HG02588 (cell line): ENCODE data around the gene CAND2.

Experiments used
- ATAC-seq: cut with Tn5 transposase; IDR thresholded peaks from one replicate; pipeline ENCODE4 v1.9.1; 2021; ENCODE audit warnings: mild to moderate bottlenecking, moderate library complexity; ENCODE audit not compliant: unreplicated experiment

CAND2 gene

GRCh38 chr3:12799525-12800440 is 3.3 kb downstream of the CAND2 start:
- ATAC-seq = no peak

GRCh38 chr3:12803371-12803770 is 6.9 kb downstream of the CAND2 start:
- no peak for ATAC-seq

- ATAC-seq = no peak
Observed at GRCh38 chr3:12807066-12807465, 10.6 kb downstream of the CAND2 start.

- no peak for ATAC-seq
Observed at GRCh38 chr3:12807601-12808359, 11.3 kb downstream of the CAND2 start.

DNA sequence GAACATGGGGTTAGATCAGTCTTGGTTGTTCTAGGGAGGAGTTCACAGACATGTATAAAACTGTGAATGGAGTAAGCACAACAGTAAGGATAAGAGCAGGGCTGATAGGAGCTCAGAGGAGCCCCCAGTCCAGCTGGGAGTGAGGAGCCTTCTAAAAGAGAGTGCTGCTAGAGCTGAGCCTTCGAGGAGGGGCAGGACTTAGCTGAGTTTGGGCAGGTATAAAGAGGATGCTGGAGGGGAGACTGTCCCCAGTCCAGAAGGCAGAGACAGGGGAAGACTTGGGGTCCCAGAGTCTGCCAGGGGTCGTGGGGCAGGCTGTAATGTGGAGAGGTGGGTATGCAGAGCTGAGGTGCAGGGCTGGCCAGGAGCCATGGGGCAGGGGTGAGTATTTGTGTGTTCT is 12.1 kb downstream of the CAND2 start:
- no peak for ATAC-seq

- no peak for ATAC-seq
Observed at GRCh38 chr3:12809001-12809400, 12.5 kb downstream of the CAND2 start.

GRCh38 chr3:12809435-12809834 is 13.0 kb downstream of the CAND2 start:
- ATAC-seq = no peak

DNA sequence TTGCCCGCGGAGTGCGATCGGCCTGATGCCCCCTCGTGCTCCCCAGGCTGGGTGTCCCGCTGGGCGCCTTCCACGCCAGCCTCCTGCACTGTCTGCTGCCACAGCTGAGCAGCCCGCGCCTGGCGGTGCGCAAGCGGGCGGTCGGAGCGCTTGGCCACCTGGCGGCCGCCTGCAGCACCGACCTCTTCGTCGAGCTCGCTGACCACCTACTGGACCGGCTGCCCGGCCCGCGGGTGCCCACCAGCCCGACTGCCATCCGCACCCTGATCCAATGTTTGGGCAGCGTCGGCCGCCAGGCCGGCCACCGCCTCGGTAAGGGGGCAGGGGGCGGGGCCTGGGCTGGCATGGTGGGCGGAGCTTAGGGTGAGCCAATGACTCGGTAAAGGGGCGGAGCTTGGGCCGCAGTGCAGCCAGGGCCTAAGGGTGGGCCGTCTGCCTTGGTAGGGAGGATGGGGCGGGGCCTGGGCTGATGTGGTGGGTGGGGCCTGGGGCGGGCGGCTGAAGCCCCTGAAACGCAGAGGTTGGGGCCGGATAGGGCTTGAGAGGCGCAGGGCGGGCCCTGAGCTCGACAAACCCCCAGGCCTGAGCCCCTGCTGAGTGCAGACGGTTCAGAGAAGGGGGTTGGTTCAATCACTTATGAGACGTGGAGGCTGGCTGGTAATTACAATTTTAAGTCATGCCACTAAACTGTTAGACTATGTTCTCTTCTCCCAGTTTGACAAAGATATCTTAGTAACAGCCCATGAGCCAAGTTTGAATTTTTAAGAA is 13.7 kb downstream of the CAND2 start:
- ATAC-seq = peak; percentile 98

- ATAC-seq = no peak
Observed at GRCh38 chr3:12810961-12811360, 14.5 kb downstream of the CAND2 start.

DNA sequence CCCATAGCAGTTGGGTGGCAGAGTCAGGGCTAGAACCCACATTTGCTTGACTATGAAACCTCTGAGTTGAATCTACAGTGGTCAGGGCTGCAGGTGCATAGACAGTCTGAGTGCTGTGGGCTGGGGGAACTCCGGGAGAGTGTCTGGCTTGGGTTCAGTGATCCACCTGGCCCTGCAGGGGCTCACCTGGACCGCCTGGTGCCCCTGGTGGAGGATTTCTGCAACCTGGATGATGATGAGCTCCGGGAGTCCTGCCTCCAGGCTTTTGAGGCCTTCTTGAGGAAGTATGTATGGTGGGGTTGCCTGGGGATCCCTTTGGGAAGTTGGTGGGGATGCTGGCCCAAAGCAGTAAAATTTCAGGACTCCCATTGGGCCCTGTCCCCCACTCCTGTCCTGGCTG is 16.3 kb downstream of the CAND2 start:
- no peak for ATAC-seq

- ATAC-seq = no peak
Observed at GRCh38 chr3:12813967-12814366, 17.5 kb downstream of the CAND2 start.

GRCh38 chr3:12815078-12815477 is 18.6 kb downstream of the CAND2 start:
- ATAC-seq = no peak

- ATAC-seq = no peak
Observed at GRCh38 chr3:12815719-12816118, 19.2 kb downstream of the CAND2 start.

DNA sequence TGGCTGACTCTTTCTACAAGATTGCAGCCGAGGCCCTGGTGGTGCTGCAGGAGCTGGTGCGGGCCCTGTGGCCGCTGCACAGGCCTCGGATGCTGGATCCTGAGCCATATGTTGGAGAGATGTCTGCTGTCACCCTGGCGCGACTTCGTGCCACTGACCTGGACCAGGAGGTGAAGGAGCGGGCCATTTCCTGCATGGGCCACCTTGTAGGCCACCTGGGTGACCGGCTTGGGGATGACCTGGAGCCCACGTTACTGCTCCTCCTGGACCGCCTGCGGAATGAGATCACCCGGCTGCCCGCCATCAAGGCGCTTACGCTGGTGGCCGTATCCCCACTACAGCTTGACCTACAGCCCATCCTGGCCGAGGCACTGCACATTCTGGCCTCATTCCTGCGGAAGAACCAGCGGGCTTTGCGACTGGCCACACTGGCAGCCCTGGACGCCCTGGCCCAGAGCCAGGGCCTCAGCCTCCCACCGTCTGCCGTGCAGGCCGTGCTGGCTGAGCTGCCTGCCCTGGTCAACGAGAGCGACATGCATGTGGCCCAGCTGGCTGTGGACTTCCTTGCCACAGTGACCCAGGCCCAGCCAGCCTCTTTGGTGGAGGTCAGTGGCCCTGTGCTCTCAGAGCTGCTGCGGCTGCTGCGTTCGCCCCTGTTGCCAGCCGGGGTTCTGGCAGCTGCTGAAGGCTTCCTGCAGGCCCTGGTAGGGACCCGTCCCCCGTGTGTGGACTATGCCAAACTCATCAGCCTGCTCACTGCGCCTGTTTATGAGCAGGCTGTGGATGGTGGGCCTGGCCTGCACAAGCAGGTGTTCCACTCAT is 20.3 kb downstream of the CAND2 start:
- ATAC-seq = no peak

DNA sequence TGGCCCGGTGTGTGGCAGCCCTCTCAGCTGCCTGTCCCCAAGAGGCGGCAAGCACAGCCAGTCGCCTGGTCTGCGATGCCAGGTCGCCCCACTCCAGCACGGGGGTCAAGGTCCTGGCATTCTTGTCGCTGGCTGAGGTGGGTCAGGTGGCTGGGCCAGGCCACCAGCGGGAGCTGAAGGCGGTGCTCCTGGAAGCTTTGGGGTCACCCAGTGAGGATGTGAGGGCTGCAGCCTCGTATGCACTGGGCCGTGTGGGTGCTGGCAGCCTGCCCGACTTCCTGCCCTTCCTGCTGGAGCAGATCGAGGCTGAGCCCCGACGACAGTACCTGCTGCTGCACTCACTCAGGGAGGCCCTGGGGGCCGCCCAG is 20.8 kb downstream of the CAND2 start:
- no peak for ATAC-seq

DNA sequence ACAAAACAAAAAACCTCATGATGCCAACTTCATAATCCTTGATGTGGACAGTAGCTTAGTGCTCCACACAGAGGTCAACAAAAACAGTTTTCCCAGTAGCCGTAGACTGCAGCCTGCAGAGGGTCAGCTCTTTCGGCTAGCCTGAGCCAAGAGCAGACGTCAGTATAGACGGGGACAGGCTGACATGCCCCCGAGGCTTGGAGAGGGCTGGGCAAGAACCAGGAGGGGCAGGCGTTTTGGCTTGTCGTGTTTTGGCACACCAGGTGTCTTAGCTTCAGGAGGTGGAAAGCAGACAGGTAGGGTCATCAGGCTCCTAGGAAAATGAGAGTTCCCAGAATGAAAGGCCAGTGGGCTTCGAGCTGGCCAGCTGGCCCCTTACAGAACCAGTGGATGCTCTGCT is 21.8 kb downstream of the CAND2 start:
- no peak for ATAC-seq

DNA sequence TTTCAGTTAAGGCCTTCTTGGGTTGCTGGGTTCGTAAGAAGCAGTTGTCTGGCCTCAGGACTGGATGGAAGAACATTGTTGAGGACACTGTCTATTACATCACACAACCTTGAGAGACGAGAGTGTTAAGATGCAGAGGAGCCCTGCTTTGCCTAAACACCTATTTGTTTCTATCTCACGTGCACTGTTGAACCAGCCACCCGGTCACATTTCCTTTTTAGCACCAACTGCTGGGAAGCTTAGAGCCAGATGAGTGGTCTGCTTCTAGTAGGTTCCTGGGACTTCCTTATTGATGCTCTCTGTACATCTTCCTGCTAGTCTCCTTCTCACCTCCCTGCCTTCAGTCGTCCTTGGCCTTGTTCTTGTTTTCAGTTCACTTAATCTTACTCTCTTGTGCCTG is 22.3 kb downstream of the CAND2 start:
- no peak for ATAC-seq

DNA sequence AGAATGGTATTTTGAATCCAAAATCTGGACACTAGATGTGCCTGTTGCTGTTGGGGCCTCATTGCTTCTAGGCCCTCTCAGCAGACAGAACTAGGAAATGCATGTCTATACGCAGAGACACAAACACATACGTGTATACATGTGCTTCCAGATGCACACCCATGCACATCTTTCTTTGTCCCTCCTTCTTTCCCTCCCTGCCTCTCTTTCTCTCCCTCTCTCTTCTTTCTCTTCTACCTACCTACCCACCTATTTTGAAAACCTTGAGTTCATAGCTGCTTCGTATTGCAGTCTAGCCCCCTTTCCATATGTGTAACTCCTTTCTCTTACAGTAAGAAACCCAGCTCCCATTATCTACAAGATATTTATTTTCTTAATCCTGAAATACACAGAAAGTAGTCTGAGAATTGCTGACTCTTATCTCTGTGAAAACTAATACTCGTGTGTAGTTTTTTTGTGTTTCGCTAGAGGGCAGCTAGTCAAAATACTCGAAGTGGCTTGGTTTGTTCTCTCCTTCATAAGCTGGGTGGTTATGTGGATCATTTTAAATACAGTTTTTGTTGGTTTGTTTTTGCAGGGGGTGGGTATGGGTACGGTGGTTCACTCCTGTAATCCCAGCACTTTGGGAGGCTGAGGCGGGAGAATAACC is 26.4 kb downstream of the CAND2 start:
- ATAC-seq = no peak

DNA sequence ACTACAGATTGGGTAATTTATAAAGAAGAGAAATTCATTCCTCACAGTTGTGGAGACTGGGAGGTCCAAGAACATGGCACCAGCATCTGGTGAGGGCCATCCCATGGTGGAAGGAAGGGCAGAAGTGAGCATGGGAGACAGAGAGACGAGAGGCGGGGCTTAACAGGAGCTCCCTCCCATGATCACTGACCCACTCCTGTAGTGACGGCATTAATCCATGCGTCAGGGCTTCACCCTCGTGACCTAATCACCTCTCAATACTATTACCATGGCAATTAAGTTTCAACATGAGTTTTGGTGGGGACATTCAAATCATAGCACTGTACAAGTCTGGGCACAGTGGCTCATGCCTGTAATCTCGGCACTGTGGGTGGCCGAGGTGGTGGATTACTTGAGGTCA is 27.8 kb downstream of the CAND2 start:
- ATAC-seq = no peak

- ATAC-seq = no peak
Observed at GRCh38 chr3:12825156-12825555, 28.7 kb downstream of the CAND2 start.
